Fibroblast of lung (primary cell): ENCODE results near the gene CBL.

Experiments
- CTCF ChIP-seq, 2 donors: IDR thresholded peaks in 1 of 2; conservative IDR thresholded peaks in 1 of 2; 1 replicate in 1 of 2; 2 replicates in 1 of 2; pipeline ENCODE4 v1.5.1; 2011 to 2012; ENCODE audit warnings: low read length in 2 of 2, control low read depth in 1 of 2, inconsistent platforms in 1 of 2, low read depth in 1 of 2, mild to moderate bottlenecking in 1 of 2
- EZH2 ChIP-seq: IDR thresholded peaks from 2 replicates; pipeline ENCODE4 v1.5.1; 2012; ENCODE audit warnings: low read length, control low read depth, mild to moderate bottlenecking; ENCODE audit errors: missing control alignments

GRCh38 chr11:119248750-119249670 is 42.9 kb downstream of the CBL start:
- no peak for TF ChIP-seq CTCF (conservative IDR thresholded peaks at IDR 0.05 in 1 of 2, IDR thresholded peaks at IDR 0.05 in 1 of 2; ENCODE audit: low read depth in 1 of 2, low read length in 2 of 2)
- no peak for TF ChIP-seq EZH2
